Neural cell (in vitro differentiated cells): ENCODE results near the gene CNOT4. TPM values are rescaled to one million over a fixed set of nuclear protein-coding genes. Genes with fewer than 3 reads are reported as not detected.

Experiments used
- H2AFZ ChIP-seq: fragments of 200-600, 300-800 bp; sonication (generic), shearing (Covaris generic); 2 replicates; pipeline ENCODE4 v1.6.0; 2014; ENCODE audit warnings: low read depth, mild to moderate bottlenecking, antibody characterized with exemption, low read length, moderate library complexity
- H3F3A ChIP-seq: fragments of 200-600 bp; shearing (Covaris generic); 2 replicates; pipeline ENCODE4 v1.6.1; 2016; ENCODE audit warnings: mild to moderate bottlenecking, moderate library complexity, mixed read lengths, antibody characterized with exemption, low read length; ENCODE audit not compliant: insufficient read depth, poor library complexity, severe bottlenecking
- H3K27ac ChIP-seq: fragments of 200-600, 300-800 bp; sonication (generic), shearing (Covaris generic); 2 replicates; pipeline ENCODE4 v1.5.1; 2014; ENCODE audit warnings: mild to moderate bottlenecking, low read length, moderate library complexity
- H3K27me3 ChIP-seq: fragments of 300-800, 200-600 bp; sonication (generic), shearing (Covaris generic); 2 replicates; pipeline ENCODE4 v1.6.0; 2014; ENCODE audit warnings: mild to moderate bottlenecking, low read depth, low read length, moderate library complexity; ENCODE audit not compliant: insufficient read depth
- H3K36me3 ChIP-seq: fragments of 300-800, 200-600 bp; sonication (generic), shearing (Covaris generic); 2 replicates; pipeline ENCODE4 v1.5.1; 2014; ENCODE audit warnings: mild to moderate bottlenecking, antibody characterized with exemption, low read length, moderate library complexity; ENCODE audit not compliant: insufficient read depth
- H3K4me2 ChIP-seq: fragments of 300-800, 200-600 bp; sonication (generic), shearing (Covaris generic); 2 replicates; pipeline ENCODE4 v1.6.0; 2014; ENCODE audit warnings: mild to moderate bottlenecking, low read length
- H3K4me3 ChIP-seq: fragments of 300-800, 200-600 bp; sonication (generic), shearing (Covaris generic); 2 replicates; pipeline ENCODE4 v1.5.1; 2014; ENCODE audit warnings: mild to moderate bottlenecking, low read length, moderate library complexity
- H3K79me2 ChIP-seq: fragments of 200-600 bp; shearing (Covaris generic); replicated peaks from 2 replicates; pipeline ENCODE4 v1.6.0; 2014; ENCODE audit warnings: mild to moderate bottlenecking, low read length, moderate library complexity; ENCODE audit not compliant: insufficient read depth
- H3K9ac ChIP-seq: fragments of 300-800, 200-600 bp; sonication (generic), shearing (Covaris generic); 2 replicates; pipeline ENCODE4 v1.6.1; 2016; ENCODE audit warnings: mild to moderate bottlenecking, low read length, mixed read lengths
- H3K9me2 ChIP-seq: fragments of 200-600 bp; shearing (Covaris generic); 2 replicates; pipeline ENCODE4 v1.6.1; 2016; ENCODE audit warnings: mild to moderate bottlenecking, low read length, mixed read lengths; ENCODE audit not compliant: insufficient read depth
- H3K9me3 ChIP-seq: fragments of 200-600, 300-800 bp; sonication (generic), shearing (Covaris generic); 2 replicates; pipeline ENCODE4 v1.6.1; 2016; ENCODE audit warnings: mild to moderate bottlenecking, mixed run types, low read length, moderate library complexity, mixed read lengths
- H4K20me1 ChIP-seq: fragments of 200-600 bp; shearing (Covaris generic); 2 replicates; pipeline ENCODE4 v1.6.1; 2016; ENCODE audit warnings: mild to moderate bottlenecking, mixed run types; ENCODE audit not compliant: insufficient read depth
- CTCF ChIP-seq: fragments of 450-650 bp; IDR thresholded peaks from 2 replicates; pipeline ENCODE4 v1.5.1; 2014; ENCODE audit warnings: antibody characterized with exemption, mild to moderate bottlenecking, moderate library complexity; ENCODE audit not compliant: poor library complexity, severe bottlenecking
- EP300 ChIP-seq: fragments of 450-650 bp; conservative IDR thresholded peaks from 2 replicates; pipeline ENCODE4 v1.6.1; 2014; ENCODE audit warnings: antibody characterized with exemption, mild to moderate bottlenecking, moderate library complexity; ENCODE audit not compliant: poor library complexity, severe bottlenecking
- EZH2 ChIP-seq: fragments of 200-600, 300-800 bp; shearing (Covaris generic), sonication (generic); IDR thresholded peaks from 2 replicates; pipeline ENCODE4 v1.6.1; 2014; ENCODE audit warnings: antibody characterized with exemption, low read length, borderline replicate concordance, mild to moderate bottlenecking; ENCODE audit not compliant: insufficient read depth, poor library complexity, severe bottlenecking
- MXI1 ChIP-seq: fragments of 450-650 bp; conservative IDR thresholded peaks from 2 replicates; pipeline ENCODE4 v1.6.1; 2014; ENCODE audit warnings: antibody characterized with exemption, mild to moderate bottlenecking; ENCODE audit not compliant: poor library complexity, severe bottlenecking
- POLR2AphosphoS5 ChIP-seq: IDR thresholded peaks from 2 replicates; pipeline ENCODE4 v1.6.1; 2012
- RAD21 ChIP-seq: fragments of 450-650 bp; conservative IDR thresholded peaks from 2 replicates; pipeline ENCODE4 v1.6.1; 2014; ENCODE audit warnings: antibody characterized with exemption, mild to moderate bottlenecking, moderate library complexity
- REST ChIP-seq: IDR thresholded peaks from 2 replicates; pipeline ENCODE4 v1.6.1; 2012; ENCODE audit warnings: borderline replicate concordance
- SMC3 ChIP-seq: fragments of 450-650 bp; conservative IDR thresholded peaks from 2 replicates; pipeline ENCODE4 v1.6.1; 2014; ENCODE audit warnings: antibody characterized with exemption, mild to moderate bottlenecking, moderate library complexity; ENCODE audit not compliant: poor library complexity
- TAF1 ChIP-seq: IDR thresholded peaks from 2 replicates; pipeline ENCODE4 v1.6.1; 2012; ENCODE audit warnings: low read depth
- polyA plus RNA-seq: library from polyadenylated mRNA; depleted of rRNA; stranded (reverse); fragments of >200 nt; gene quantifications from 2 replicates; pipeline ENCODE4 v1.2.3, GENCODE V29; 2014

CNOT4 gene
- polyA plus RNA-seq, 1 donor from 2014 or later = 6.4 TPM

- Histone ChIP-seq H2AFZ (no peak overlapping the region), H3K27ac (no peak overlapping the region), H3K36me3 (no peaks in the 10 kb centered on the region), H3F3A (no peaks in the 10 kb centered on the region), H3K9me2 (no peaks in the 10 kb centered on the region), H4K20me1 (peaks cover 3% of the 10 kb centered on the region), H3K4me2 (no peak overlapping the region), H3K9ac (no peak overlapping the region), H3K9me3 (no peaks in the 10 kb centered on the region), H3K79me2 (peaks cover 51% of the 10 kb centered on the region), H3K4me3 (no peak overlapping the region), H3K27me3 (no peaks in the 10 kb centered on the region)
- no peak for TF ChIP-seq CTCF
Observed at GRCh38 chr7:135489791-135490190, 20.1 kb downstream of the CNOT4 start.

- Histone ChIP-seq H3K9me3 (no peaks in the 10 kb centered on the region), H3K79me2 (peaks cover 52% of the 10 kb centered on the region), H3K27me3 (no peaks in the 10 kb centered on the region), H3K36me3 (no peaks in the 10 kb centered on the region), H3K27ac (no peak overlapping the region), H3K9ac (no peak overlapping the region), H3K4me2 (no peak overlapping the region), H3K9me2 (no peaks in the 10 kb centered on the region), H3K4me3 (no peak overlapping the region), H3F3A (no peaks in the 10 kb centered on the region), H4K20me1 (peaks cover 3% of the 10 kb centered on the region), H2AFZ (no peak overlapping the region)
- TF ChIP-seq SMC3 (no peak), TAF1 (no peak), MXI1 (no peak)
Observed at GRCh38 chr7:135486261-135486920, 23.5 kb downstream of the CNOT4 start.

- no peak for TF ChIP-seq MXI1
- TF ChIP-seq CTCF = no peak
- no peak for TF ChIP-seq EZH2
- no peak for TF ChIP-seq REST
- TF ChIP-seq TAF1 = no peak
- no peak for TF ChIP-seq EP300
- no peak for TF ChIP-seq POLR2AphosphoS5
- no peak for TF ChIP-seq SMC3
- no peak for TF ChIP-seq RAD21
- H3K79me2 ChIP-seq = peaks cover 42% of the 10 kb centered on the region
- H3F3A ChIP-seq = no peaks in the 10 kb centered on the region
- H3K27me3 ChIP-seq = no peaks in the 10 kb centered on the region
- H4K20me1 ChIP-seq = no peaks in the 10 kb centered on the region
- H3K4me2 ChIP-seq = no peak overlapping the region
- no peaks in the 10 kb centered on the region for H3K9me2 ChIP-seq
- no peak overlapping the region for H3K9ac ChIP-seq
- no peak overlapping the region for H3K4me3 ChIP-seq
- no peak overlapping the region for H2AFZ ChIP-seq
- H3K9me3 ChIP-seq = no peaks in the 10 kb centered on the region
- H3K27ac ChIP-seq = no peak overlapping the region
- H3K36me3 ChIP-seq = no peaks in the 10 kb centered on the region
Observed at GRCh38 chr7:135481598-135481979, 28.3 kb downstream of the CNOT4 start.
